GM12892 (cell line): ENCODE measurements around the gene SKOR1.

ENCODE experiments used
- DNase-seq: peaks from one replicate; pipeline ENCODE4 v3.0.0; 2011; ENCODE audit not compliant: insufficient read length
- FAIRE-seq: peaks from 2 replicates; lab custom pipeline; 2011; peaks lifted over from hg19 to GRCh38; lab: Jason Lieb, UNC
- POLR2A ChIP-seq: IDR thresholded peaks from 2 replicates; pipeline ENCODE4 v1.6.1; 2011; ENCODE audit warnings: low read depth, low read length, control low read depth
- POLR2AphosphoS5 ChIP-seq: IDR thresholded peaks from 2 replicates; pipeline ENCODE4 v1.6.1; 2011; ENCODE audit warnings: low read depth, low read length, control low read depth
- TAF1 ChIP-seq: IDR thresholded peaks from 2 replicates; pipeline ENCODE4 v1.6.1; 2011; ENCODE audit warnings: low read depth, mild to moderate bottlenecking, control low read depth, low read length, borderline replicate concordance

SKOR1 gene

DNA sequence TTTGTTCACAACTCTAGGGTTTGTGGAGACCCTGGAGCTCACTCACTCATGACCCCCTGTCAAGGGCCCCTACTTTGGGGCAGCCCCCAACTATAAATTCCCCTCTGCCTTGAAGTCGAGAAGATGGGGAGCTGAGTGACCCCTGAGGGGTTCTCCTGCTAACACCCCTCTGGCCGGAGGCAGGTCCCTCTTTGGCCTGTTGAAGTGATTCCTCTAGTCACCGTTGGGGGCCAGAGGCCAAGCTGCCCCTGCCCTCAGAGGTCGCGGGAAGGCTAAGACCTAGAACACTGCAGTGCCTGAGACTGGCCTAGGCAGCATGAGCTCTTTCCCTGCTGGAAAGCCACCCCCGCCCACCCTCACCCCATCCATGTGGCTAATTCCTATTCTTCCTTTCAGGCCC, 15.4 kb upstream of the SKOR1 start:
- TF ChIP-seq TAF1 (no peak), POLR2AphosphoS5 (no peak), POLR2A (no peak)
- DNase-seq (no peak), FAIRE-seq (no peak)

GRCh38 chr15:67812241-67812644, 13.1 kb upstream of the SKOR1 start:
- FAIRE-seq = no peak
- TF ChIP-seq POLR2A = no peak
- no peak for TF ChIP-seq TAF1
- TF ChIP-seq POLR2AphosphoS5 = no peak
- no peak for DNase-seq

DNA sequence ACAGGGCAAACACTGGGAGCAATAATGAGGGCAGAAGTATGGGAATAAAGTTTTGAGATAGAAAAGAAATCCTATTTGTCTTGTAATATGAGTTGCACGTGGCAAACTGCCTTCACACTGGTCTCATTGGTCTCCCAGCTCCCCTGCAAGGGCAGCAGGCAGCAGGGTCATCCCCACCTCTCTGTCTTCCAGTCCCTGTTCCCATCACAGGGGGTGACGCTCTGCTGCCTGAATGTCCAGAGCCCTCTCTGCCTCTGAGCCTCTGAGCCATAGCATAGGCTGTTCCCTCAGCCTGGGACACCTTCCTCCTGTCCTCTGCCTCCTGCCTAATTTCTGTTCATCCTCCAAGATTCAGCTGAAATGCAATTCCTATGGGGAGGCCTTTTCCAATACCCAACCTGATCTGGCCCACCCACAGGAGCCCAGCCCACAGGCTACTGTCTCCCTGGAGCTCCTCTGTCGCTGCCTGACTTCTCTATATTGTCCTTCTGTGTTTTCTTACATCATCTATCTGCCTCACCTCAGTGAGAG, 12.1 kb upstream of the SKOR1 start:
- TF ChIP-seq POLR2AphosphoS5 (no peak), TAF1 (no peak), POLR2A (no peak)
- no peak for DNase-seq
- no peak for FAIRE-seq

- no peak for TF ChIP-seq POLR2A
- no peak for TF ChIP-seq POLR2AphosphoS5
- no peak for TF ChIP-seq TAF1
- DNase-seq (no peak), FAIRE-seq (no peak)
Measured at GRCh38 chr15:67815036-67815592, 10.2 kb upstream of the SKOR1 start.

- no peak for TF ChIP-seq POLR2AphosphoS5
- TF ChIP-seq POLR2A = no peak
- TF ChIP-seq TAF1 = no peak
- FAIRE-seq = no peak
- DNase-seq = no peak
Measured at GRCh38 chr15:67816668-67817067, 8.6 kb upstream of the SKOR1 start.

- TF ChIP-seq POLR2A (no peak), TAF1 (no peak), POLR2AphosphoS5 (no peak)
- DNase-seq = no peak
- FAIRE-seq = no peak
Measured at GRCh38 chr15:67818464-67818863, 6.8 kb upstream of the SKOR1 start.

GRCh38 chr15:67819636-67820035, 5.7 kb upstream of the SKOR1 start:
- no peak for FAIRE-seq
- TF ChIP-seq TAF1 = no peak
- no peak for TF ChIP-seq POLR2AphosphoS5
- TF ChIP-seq POLR2A = no peak
- DNase-seq = no peak

DNA sequence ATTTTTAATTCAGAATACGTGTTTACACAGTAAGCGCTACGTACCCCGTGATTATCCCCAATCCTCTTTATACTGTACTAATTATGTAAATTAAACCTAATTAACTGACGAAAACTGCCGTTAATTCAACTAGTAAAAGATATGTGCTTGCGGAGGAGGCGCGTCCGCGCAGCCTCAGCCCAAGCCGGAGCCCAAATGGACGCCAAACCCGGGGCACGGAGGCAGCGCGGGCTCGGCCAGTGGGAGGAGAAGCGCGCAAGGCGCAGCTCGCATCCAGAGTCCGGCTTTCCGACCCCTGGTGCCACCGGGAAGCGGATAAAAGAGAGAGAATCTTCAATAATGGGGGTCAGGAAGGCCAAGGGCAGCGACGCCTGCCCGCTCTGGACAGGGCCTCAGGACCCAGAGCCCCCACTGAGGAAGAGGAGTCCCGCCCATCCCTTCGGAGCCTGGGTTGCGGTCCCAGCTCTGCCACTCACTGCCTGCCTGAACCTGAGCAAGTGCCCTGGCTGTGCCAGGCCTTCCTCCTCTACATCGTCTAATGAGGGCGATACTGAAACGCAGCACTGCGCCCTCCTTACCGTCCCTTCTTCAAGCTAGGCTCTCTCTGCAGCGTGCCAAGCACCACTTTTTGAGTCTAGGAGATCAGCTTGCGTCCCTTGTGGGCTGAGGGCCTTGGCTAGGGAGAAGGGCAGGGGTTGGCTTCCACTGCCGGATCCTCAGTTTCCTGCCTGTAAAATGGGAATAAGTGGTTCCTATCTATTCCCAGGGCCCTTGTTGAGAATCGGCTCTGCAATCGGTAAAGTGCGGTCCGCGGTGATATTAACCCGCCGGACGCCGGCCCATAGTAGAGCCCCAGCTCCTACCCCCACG, 5.0 kb upstream of the SKOR1 start:
- TF ChIP-seq POLR2A = no peak
- TF ChIP-seq POLR2AphosphoS5 = no peak
- TF ChIP-seq TAF1 = no peak
- no peak for DNase-seq
- FAIRE-seq = no peak

- no peak for TF ChIP-seq POLR2A
- no peak for TF ChIP-seq POLR2AphosphoS5
- no peak for TF ChIP-seq TAF1
- FAIRE-seq = no peak
- DNase-seq = no peak
Measured at GRCh38 chr15:67820992-67821783, 4.1 kb upstream of the SKOR1 start.

- DNase-seq (no peak), FAIRE-seq (no peak)
Measured at GRCh38 chr15:67821784-67822440, 3.4 kb upstream of the SKOR1 start.

More at GRCh38 chr15:67821784-67822440, 3.4 kb upstream of the SKOR1 start:
- TF ChIP-seq POLR2A (no peak), TAF1 (no peak), POLR2AphosphoS5 (no peak)
